NCI-H82 treated with DMSO at 0.1 percent for 48 hours (cell line): ENCODE results near the gene GTF2H1.
"Not testable (repeated sequence)": the region's sequence is repeated elsewhere in the genome, so short reads cannot be mapped to it uniquely, and the experiment has no call there.

Experiments
- DNase-seq: peaks from one replicate; lab custom pipeline; 2025; ENCODE audit not compliant: unreplicated experiment; lab: John Stamatoyannopoulos, UW

Gene GTF2H1

GRCh38 chr11:18317551-18317950, 4.8 kb upstream of the GTF2H1 start:
- no peak for DNase-seq

GRCh38 chr11:18319914-18320313, 2.5 kb upstream of the GTF2H1 start:
- no peak for DNase-seq

GRCh38 chr11:18320617-18321016, 1.8 kb upstream of the GTF2H1 start:
- no peak for DNase-seq

GRCh38 chr11:18321578-18321968, 794 bp upstream of the GTF2H1 start:
- no peak for DNase-seq

- DNase-seq = no peak
Observed at GRCh38 chr11:18322818-18323570, 627 bp downstream of the GTF2H1 start.

DNA sequence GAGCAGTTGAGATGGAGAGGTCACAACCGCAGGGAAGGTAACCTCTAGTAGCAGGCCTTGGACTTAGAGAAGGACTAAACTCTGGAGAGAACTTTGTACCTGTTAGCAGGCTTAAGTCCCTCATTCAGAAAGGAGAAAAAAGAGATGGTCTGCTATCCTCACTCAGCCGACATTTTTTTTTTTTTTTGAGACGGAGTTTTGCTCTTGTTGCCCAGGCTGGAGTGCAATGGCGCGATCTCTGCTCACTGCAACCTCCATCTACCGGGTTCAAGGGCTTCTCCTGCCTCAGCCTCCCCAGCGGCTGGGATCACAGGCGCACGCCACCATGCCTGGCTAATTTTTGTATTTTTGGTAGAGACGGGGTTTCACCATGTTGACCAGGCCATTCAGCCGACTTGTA, 1.5 kb downstream of the GTF2H1 start:
- not testable (repeated sequence) for DNase-seq

DNA sequence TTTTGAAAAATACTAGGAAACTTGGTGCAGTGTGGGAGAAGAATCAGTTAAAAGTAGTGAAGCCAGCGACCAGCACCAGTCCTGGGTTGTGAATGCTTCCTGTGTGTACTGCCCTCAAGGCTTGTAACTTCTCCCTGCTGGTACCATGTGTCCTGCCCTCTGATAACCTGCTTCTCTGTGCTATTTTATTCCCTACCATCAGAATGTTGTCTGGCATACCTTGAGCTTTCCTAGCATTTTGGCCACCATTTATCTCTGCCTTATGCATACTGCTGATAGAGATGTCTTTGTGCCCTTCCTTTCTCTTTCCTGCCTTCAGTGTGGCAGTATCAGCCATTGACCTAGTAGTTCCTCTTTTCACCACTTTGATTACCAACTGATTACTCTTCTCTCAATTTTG, 2.0 kb downstream of the GTF2H1 start:
- no peak for DNase-seq

DNA sequence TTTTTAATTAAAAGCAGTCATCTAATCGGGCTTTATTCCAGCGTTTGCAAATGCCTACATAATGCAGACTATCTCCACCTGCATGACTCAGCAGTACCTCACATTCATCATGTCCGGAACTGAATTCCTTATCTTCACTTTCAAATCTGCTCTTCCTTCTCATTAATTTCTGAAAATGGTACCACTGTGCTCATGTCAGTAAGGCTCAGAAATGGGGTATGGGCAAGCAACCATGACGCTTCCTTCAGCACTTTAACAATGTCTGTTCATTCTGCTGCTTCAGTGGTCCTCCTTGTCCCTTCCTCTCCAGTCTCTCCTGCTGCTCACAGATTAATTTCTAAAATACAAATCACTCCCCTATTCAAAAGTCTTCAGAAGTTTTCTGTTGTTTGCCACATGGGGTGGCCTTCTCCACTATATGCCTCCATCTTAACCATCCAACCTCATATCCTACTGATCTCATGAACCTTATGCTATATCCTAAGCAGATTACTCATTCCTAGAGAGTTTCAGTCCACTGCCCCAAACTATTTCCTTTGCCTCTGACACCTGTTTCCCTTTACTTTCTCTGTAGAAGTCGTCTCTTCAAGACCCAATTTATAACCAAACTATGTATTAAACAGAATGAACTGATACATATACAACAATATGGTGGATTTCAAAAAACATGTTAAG, 7.0 kb downstream of the GTF2H1 start:
- DNase-seq = no peak

DNA sequence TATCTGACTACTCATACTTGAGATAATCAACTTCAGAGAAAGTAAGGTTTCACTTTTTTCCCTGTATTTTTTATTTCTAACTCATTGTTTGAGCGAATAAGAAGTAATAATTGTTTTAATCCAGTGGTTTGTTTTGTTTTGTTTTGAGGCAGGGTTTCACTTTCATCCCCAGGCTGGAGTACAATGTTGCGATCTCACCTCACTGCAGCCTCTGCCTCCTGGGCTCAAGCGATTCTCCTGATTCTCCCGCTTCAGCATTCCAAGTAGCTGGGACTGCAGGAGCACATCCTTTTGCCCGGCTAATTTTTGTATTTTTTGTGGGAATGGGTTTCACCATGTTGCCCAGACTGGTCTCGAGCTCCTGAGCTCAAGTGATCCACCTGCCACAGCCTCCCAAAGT, 8.6 kb downstream of the GTF2H1 start:
- DNase-seq = no peak

- DNase-seq = no peak
Observed at GRCh38 chr11:18332302-18332701, 9.9 kb downstream of the GTF2H1 start.

DNA sequence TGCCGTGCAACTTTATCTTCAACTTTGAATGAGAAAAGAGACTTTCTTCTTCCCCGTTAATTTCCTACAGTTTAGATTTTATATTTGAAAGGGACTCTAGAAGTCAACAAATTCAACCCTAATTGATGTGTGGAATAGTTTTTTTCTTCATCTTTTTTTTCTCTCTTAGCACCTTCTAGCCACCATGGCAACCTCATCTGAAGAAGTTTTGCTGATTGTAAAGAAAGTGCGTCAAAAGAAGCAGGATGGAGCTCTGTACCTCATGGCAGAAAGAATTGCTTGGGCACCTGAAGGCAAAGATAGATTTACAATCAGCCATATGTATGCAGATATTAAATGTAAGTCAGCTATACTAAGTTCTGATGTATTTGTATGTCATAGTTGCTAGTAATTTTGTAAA, 10.5 kb downstream of the GTF2H1 start:
- DNase-seq = no peak

DNA sequence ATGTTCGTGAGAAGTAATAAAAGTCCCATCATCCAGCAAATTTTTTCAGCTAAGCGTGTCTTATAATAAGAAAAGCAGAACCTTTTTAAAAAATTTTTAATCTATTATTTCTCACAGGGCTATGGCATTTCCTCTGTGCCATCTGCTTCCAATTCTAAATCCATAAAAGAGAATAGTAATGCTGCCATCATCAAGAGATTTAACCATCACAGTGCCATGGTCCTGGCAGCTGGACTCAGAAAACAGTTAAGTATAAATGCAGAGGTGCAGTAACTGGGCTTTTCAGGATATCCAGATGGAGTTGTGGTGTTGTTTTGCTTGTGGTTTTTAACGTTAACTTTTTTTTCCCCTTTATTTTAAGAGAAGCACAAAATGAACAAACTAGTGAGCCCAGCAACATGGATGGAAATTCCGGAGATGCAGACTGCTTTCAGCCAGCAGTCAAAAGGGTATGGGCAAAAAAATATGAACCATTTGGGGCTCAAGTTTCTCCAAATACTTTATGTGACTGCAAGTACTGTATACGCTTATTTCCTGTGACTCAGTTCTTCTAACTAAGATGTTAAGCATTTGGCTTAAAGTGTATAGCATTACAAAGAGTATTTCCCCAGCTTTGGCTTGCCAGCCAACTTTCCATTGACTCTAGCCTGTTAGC, 25.2 kb downstream of the GTF2H1 start:
- no peak for DNase-seq

DNA sequence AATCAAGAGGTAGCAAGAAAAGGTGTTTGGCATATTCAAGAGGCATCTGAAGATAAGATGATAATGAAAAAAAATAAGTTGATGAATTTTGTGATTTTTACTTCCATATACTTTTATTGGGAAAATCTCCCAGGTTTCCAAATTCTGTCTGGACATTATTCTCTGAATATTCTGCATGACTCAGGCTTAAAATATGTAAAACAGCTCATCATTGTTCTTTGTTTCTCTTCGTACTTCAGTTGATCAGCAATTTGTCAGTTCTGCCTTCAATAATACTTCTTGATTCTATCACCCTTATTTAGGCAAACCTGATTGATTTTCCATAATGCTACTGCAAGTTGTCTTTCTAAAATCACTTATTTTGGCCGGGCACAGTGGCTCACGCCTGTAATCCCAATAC, 30.2 kb downstream of the GTF2H1 start:
- no peak for DNase-seq

DNA sequence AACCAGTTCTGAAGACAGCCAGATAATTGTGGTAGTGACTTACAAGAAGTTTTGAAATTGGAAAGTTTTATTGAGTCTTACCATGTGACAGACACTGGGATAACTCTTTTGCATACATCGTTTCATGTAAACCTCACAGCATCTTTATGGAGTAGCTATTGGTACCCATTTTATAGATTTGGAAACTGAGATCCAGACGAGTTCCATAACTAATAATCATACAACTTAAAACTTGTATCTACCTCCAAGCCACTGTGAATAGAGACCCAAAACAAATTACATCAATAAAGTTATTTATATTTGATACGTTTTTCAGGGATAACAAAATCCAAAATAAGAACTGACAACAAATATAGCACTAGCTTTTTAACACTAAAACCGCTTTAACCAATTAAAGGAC, 36.3 kb downstream of the GTF2H1 start:
- DNase-seq = no peak

DNA sequence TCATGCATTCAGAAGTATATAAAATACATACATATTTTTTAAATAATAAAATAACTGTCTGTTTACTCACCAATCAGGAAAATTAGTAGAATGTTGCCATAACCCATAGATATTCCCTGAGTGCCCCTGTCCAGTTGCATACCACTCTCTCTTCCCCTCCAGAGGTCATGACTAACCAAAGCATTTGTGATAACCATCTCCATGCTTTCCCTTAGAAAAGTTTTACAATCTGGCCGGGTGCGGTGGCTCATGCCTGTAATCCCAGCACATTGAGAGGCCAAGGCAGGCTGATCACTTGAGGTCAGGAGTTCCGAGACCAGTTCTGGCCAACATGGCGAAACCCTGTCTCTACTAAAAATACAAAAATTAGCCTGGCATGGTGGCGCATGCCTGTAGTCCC, 38.8 kb downstream of the GTF2H1 start:
- no peak for DNase-seq

- no peak for DNase-seq
Observed at GRCh38 chr11:18364495-18365073, 42.2 kb downstream of the GTF2H1 start.

DNA sequence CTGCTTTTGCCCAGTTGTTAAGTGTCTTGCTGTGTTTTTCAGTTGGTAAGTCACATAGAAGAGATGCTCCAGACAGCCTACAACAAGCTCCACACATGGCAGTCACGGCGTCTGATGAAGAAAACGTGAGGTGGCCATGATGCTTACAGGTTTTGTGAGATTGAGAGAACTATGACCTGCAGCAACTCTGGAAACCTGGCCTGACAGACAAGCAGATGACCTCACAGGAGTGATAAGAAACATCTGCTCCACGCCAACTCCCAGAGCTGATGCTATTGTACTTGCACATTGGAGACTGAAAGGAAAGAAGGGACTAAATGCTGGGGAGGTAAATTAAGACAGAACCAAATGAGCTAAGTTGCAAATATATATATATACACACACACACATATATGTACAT, 43.4 kb downstream of the GTF2H1 start:
- no peak for DNase-seq

DNA sequence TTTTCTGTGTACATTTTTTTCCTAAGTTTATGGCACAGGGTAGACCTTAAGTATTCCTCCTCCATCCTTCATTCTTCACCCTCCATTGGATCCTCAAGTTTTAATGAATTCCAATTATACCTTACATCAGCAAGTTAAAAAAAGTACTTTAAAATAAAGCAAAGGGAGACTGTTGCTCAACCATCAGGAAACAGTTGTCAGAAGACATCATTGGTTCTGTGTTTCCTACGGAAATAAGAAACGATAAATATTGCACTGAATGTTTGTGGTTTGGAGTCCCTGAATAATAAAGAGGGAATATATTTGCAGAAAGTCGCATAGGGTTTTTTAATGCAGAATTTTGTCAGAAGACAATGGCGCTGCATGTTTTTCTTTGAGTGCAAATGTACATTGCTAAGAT, 43.9 kb downstream of the GTF2H1 start:
- DNase-seq = no peak

DNA sequence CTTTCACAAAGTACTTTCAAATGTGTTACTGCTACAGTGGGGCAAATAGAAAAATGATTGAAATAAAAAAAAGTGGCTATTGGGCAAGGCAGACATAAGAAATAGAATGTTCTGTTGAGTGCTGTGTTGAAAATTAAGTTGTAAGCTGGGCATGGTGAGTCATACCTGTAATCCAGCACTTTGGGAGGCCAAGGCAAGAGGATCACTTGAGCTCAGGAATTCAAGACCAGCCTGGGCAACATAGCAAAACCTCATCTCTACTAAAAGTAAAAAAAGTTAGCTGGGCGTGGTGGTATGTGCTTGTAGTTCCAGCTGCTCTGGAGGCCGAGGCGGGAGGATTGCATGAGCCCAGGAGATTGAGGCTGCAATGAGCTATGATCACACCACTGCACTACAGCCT, 45.1 kb downstream of the GTF2H1 start:
- DNase-seq = no peak

DNA sequence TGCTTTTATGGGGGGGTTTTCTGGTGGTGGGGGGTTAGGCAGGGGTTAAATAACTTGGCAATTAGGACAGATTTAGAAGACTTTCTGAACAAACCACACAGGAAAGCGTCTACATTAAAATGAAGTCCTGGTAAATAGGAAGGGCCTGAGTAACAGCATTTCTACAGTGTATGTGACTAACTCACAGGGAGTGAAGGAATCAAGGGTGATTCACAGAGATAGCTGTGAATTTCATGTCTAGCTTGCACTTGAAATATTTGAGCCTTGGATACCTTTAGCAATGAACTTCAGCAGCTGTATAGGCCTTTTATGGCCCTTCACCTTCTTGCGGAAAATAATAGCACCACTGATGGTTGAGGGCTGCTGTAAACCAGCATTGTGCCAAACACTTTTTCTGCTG, 45.9 kb downstream of the GTF2H1 start:
- DNase-seq = no peak

DNA sequence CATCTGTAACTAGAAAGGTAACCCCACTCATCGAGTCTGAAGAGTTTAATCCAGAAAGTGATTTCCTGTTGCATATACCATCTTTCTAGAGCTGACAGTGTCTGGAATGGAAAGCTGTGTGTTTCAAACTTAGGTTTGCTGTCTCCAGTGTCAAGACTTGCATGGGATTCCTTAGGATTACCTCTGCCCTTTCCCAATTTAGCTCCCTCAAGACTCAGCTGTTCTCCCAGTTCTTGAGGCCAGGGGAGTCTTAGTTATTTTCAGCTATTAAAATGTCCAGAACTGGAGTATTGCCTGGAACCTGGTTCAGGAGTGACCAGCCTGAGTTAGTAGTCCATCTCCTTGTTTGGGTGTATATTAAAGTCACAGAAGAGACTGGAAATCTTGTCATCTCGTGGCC, 47.0 kb downstream of the GTF2H1 start:
- DNase-seq = no peak

- DNase-seq = no peak
Observed at GRCh38 chr11:18371279-18371678, 48.9 kb downstream of the GTF2H1 start.
